IPS-NIHi7 (cell line): ENCODE results near the gene MAP3K13.
"Not testable (repeated sequence)": the region's sequence is repeated elsewhere in the genome, so short reads cannot be mapped to it uniquely, and the experiment has no call there.

Experiments used
- DNase-seq: peaks from one replicate; pipeline ENCODE4 v3.0.0; 2012; ENCODE audit warnings: mixed read lengths; ENCODE audit errors: extremely low spot score

MAP3K13 gene

GRCh38 chr3:185399737-185400667 lies 37.1 kb downstream of the MAP3K13 start:
- DNase-seq = no peak

- DNase-seq = no peak
These were observed 37.9 kb downstream of the MAP3K13 start for GRCh38 chr3:185400866-185401265.

- DNase-seq = no peak
These were observed 38.5 kb downstream of the MAP3K13 start for GRCh38 chr3:185401319-185401955.

GRCh38 chr3:185402561-185402960 lies 39.6 kb downstream of the MAP3K13 start:
- no peak for DNase-seq

GRCh38 chr3:185403002-185403401 lies 40.1 kb downstream of the MAP3K13 start:
- no peak for DNase-seq

GRCh38 chr3:185405243-185405642 lies 42.3 kb downstream of the MAP3K13 start:
- DNase-seq = no peak

- no peak for DNase-seq
These were observed 42.7 kb downstream of the MAP3K13 start for GRCh38 chr3:185405664-185406063.

- DNase-seq = no peak
These were observed 43.2 kb downstream of the MAP3K13 start for GRCh38 chr3:185406121-185406620.

- DNase-seq = no peak
These were observed 47.0 kb downstream of the MAP3K13 start for GRCh38 chr3:185409957-185410356.

GRCh38 chr3:185411133-185411532 lies 48.2 kb downstream of the MAP3K13 start:
- DNase-seq = no peak

- DNase-seq = no peak
These were observed 53.6 kb downstream of the MAP3K13 start for GRCh38 chr3:185416513-185416912.

- DNase-seq = not testable (repeated sequence)
These were observed 55.6 kb downstream of the MAP3K13 start for GRCh38 chr3:185418561-185418977.

GRCh38 chr3:185420762-185421161 lies 57.8 kb downstream of the MAP3K13 start:
- DNase-seq = no peak

- DNase-seq = no peak
These were observed 58.8 kb downstream of the MAP3K13 start for GRCh38 chr3:185421577-185422232.

GRCh38 chr3:185422677-185423076 lies 59.7 kb downstream of the MAP3K13 start:
- no peak for DNase-seq

GRCh38 chr3:185423178-185423577 lies 60.2 kb downstream of the MAP3K13 start:
- DNase-seq = no peak

- DNase-seq = no peak
These were observed 61.5 kb downstream of the MAP3K13 start for GRCh38 chr3:185424435-185424834.

GRCh38 chr3:185430375-185430774 lies 67.4 kb downstream of the MAP3K13 start:
- no peak for DNase-seq

- DNase-seq = no peak
These were observed 77.0 kb downstream of the MAP3K13 start for GRCh38 chr3:185439745-185440466.

- DNase-seq = no peak
These were observed 79.1 kb downstream of the MAP3K13 start for GRCh38 chr3:185442031-185442430.

- no peak for DNase-seq
These were observed 81.4 kb downstream of the MAP3K13 start for GRCh38 chr3:185444329-185444728.

- no peak for DNase-seq
These were observed 85.2 kb downstream of the MAP3K13 start for GRCh38 chr3:185448107-185448506.
